ENCODE results near the gene FBXL19.

The FBXL19 gene

GRCh38 chr16:30963925-30964511 lies 40.6 kb downstream of the FBXL19 start:
- no peaks in the 10 kb centered on the region for H3F3A ChIP-seq (ENCODE audit: control insufficient read depth, insufficient read depth)
- H3K27ac ChIP-seq (ENCODE audit: low read depth, low read length), result no peak overlapping the region
- H3K4me2 ChIP-seq (ENCODE audit: low read length), result no peak overlapping the region
- no peak for TF ChIP-seq CTCF (IDR thresholded peaks at IDR 0.05; ENCODE audit: low read depth, low read length, poor library complexity, severe bottlenecking)
- TF ChIP-seq EZH2phosphoT487 (IDR thresholded peaks at IDR 0.05; ENCODE audit: borderline replicate concordance, low read length), result no peak
- no peaks in the 10 kb centered on the region for H3K9me2 ChIP-seq (replicated peaks; ENCODE audit: control insufficient read depth, low read length)
- H3K4me1 ChIP-seq (ENCODE audit: control insufficient read depth, low read length), result peaks cover 5% of the 10 kb centered on the region
- H3K27me3 ChIP-seq (ENCODE audit: control insufficient read depth, low read length), result no peaks in the 10 kb centered on the region
- H3K79me2 ChIP-seq (ENCODE audit: control insufficient read depth, low read length), result peaks cover 25% of the 10 kb centered on the region
- peaks cover 3% of the 10 kb centered on the region; the same call in 1 of the 2 replicates for H4K20me1 ChIP-seq (ENCODE audit: control insufficient read depth, insufficient read depth, low read depth, low read length)
- no peaks in the 10 kb centered on the region for H3K9me3 ChIP-seq (ENCODE audit: control insufficient read depth, insufficient read depth, low read length)
- peaks cover 82% of the 10 kb centered on the region for H3K36me3 ChIP-seq (ENCODE audit: control insufficient read depth, low read length)
- H3K4me3 ChIP-seq (ENCODE audit: low read length), result no peak overlapping the region

- Histone ChIP-seq H3K27me3 (ENCODE audit: control insufficient read depth, low read length) (no peaks in the 10 kb centered on the region), H3K79me2 (ENCODE audit: control insufficient read depth, low read length) (peaks cover 18% of the 10 kb centered on the region), H3K27ac (ENCODE audit: low read depth, low read length) (no peak overlapping the region), H3K36me3 (ENCODE audit: control insufficient read depth, low read length) (peaks cover 82% of the 10 kb centered on the region), H3K4me2 (ENCODE audit: low read length) (no peak overlapping the region), H3K4me1 (ENCODE audit: control insufficient read depth, low read length) (no peaks in the 10 kb centered on the region), H3F3A (ENCODE audit: control insufficient read depth, insufficient read depth) (no peaks in the 10 kb centered on the region), H3K9me3 (ENCODE audit: control insufficient read depth, insufficient read depth, low read length) (no peaks in the 10 kb centered on the region), H3K4me3 (ENCODE audit: low read length) (no peak overlapping the region), H4K20me1 (ENCODE audit: control insufficient read depth, insufficient read depth, low read depth, low read length) (peaks cover 3% of the 10 kb centered on the region; the same call in 1 of the 2 replicates), H3K9me2 (replicated peaks; ENCODE audit: control insufficient read depth, low read length) (no peaks in the 10 kb centered on the region)
- no peak for TF ChIP-seq CTCF (IDR thresholded peaks at IDR 0.05; ENCODE audit: low read depth, low read length, poor library complexity, severe bottlenecking)
- no peak for TF ChIP-seq EZH2phosphoT487 (IDR thresholded peaks at IDR 0.05; ENCODE audit: borderline replicate concordance, low read length)
These were observed 41.3 kb downstream of the FBXL19 start for GRCh38 chr16:30964574-30965226.

- no peaks in the 10 kb centered on the region for H3K9me2 ChIP-seq (replicated peaks; ENCODE audit: control insufficient read depth, low read length)
- peaks cover 78% of the 10 kb centered on the region for H3K36me3 ChIP-seq (ENCODE audit: control insufficient read depth, low read length)
These were observed 42.1 kb downstream of the FBXL19 start for GRCh38 chr16:30965436-30965835.

More at GRCh38 chr16:30965436-30965835, 42.1 kb downstream of the FBXL19 start:
- TF ChIP-seq EZH2phosphoT487 (IDR thresholded peaks at IDR 0.05; ENCODE audit: borderline replicate concordance, low read length) (no peak), CTCF (IDR thresholded peaks at IDR 0.05; ENCODE audit: low read depth, low read length, poor library complexity, severe bottlenecking) (no peak)
- Histone ChIP-seq H3K79me2 (ENCODE audit: control insufficient read depth, low read length) (peaks cover 11% of the 10 kb centered on the region), H3K4me3 (ENCODE audit: low read length) (no peak overlapping the region), H3K9me3 (ENCODE audit: control insufficient read depth, insufficient read depth, low read length) (no peaks in the 10 kb centered on the region), H3K27me3 (ENCODE audit: control insufficient read depth, low read length) (no peaks in the 10 kb centered on the region), H3K4me1 (ENCODE audit: control insufficient read depth, low read length) (no peaks in the 10 kb centered on the region), H3F3A (ENCODE audit: control insufficient read depth, insufficient read depth) (no peaks in the 10 kb centered on the region), H3K4me2 (ENCODE audit: low read length) (no peak overlapping the region), H3K27ac (ENCODE audit: low read depth, low read length) (no peak overlapping the region), H4K20me1 (ENCODE audit: control insufficient read depth, insufficient read depth, low read depth, low read length) (no peaks in the 10 kb centered on the region)

All from DOHH2 (cell line).